Measurements from ENCODE around the gene PANK4.

The PANK4 gene

DNA sequence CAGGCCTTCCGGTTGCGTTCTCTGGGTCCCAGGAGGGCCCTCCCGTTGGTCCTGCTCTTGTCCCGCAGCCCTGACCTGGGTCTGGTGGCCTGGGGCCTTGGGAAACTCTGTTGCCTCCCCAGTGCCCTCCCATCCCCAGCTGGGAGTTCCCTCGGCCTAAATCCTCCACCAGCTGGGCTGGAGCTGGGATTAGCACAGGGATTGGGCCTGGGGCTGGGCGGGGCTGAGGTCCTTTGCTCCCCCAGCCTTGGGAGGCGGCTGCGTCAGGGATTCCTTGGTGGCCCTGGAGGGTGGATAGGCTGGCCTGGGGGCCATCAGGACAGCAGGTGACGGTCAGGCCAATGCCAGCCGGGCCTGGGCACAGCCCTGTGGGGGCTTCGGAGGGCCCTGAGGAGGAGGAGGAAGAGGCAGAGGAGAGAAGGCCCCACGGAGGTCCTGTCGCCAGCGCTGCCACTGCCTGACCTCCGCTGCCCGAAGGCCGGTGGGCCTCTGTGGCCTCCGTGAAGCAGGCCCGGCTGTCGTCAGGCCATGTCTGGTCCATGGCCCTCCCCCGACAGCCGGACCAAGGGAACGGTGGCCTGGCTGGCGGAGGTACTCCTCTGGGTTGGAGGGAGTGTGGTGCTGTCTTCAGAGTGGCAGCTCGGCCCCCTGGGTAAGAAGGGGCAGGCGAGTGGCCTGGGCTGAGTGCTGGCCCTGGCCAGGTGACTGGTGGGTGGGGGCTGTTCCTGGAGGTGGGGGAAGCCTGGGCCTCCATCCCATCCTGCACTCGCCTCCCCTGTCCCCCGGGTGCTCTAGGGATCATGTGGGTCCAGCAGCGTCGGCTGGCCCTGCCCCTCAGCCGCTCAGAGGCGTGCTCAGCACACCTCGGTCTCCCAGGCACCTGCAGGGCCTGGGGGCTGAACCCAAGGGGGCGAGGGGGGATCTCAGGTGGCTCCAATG, 50.1 kb downstream of the PANK4 start, which contains the start of gene PLCH2:
TSS of gene PLCH2 (plus strand) at position 229 of the 939 bp plus-strand sequence. CDS start at position 529, 300 bp downstream.
- DNase-seq (ENCODE audit: low spot score), result no peak

DNA sequence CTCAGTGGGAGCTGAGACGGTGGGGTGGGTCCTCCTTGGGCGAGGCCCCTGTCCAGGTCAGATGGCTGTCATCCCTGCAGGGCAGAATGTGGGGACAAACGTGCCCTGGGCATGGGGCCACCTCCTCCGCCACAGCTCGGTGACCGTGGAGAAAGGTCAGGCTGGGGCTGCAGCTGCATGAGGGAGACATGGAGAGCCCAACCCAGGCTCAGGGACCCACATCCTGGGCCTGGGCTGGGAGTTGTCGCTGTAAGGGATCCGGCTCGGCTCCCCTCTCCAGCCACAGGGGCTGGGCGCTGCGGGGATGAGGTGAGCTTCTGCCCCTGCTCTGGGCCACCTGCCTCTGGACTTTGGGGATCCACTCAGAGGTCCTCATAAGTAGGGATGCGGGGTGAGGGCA, 50.8 kb downstream of the PANK4 start:
- no peak for DNase-seq (ENCODE audit: low spot score)

DNA sequence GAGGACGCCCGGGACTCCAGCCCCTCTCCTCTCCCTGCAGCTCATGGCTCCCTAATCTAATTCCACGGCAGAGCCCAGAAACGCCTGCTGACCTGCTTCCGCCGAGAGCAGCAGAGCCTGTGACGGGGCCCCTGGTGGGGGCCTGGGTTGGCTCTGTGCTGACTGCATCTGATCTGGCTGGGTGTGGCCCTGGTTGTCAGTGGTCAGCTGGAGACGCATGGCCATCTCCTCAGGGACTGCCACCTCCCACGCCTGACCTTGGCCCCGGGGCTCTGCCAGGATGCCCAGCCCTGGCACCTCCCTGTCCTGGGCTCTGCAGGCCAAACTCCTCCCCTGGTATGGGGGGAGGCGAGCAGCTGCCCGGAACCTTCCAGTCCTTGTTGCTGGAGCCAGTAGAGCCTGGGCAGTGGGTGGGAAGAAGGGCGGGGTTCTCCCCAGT, 51.4 kb downstream of the PANK4 start:
- no peak for DNase-seq (ENCODE audit: low spot score)

DNA sequence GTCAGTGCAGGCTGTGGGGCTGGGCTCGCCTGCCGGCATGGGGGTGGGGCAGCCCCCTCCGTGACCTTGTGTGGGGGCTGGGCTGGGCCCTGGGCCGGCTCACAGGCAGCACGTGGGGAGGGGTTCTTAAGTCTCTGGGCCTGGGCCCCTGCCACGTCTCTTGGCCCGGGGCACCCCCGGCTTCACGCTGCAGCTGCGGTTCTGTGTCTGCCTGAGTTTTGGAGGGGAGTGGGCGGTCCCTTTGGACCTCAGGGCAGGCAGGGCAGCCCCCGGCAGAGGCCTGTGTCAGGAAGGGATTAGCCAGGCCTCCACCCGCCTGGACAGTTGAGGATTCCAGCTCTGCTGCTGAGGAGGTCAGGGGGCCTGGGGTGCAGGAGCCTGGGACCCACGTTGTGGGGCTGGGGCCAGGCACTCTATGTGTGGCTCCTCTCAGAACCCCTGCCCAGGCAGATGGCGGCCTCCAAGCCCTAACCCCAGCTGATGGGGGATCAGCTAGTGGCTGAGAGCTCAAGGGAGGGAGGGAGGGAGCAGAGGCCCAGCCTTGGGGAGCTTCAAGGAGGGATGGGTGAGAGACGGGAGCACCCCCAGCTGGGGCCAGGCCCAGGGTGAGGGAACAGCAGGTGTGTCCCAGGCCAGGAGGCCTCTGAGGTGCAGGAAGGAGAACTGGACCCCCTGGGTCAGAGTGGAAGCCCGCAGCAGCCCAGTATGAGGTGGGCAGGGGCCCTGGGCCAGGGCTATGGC, 52.1 kb downstream of the PANK4 start:
- no peak for DNase-seq (ENCODE audit: low spot score)

DNA sequence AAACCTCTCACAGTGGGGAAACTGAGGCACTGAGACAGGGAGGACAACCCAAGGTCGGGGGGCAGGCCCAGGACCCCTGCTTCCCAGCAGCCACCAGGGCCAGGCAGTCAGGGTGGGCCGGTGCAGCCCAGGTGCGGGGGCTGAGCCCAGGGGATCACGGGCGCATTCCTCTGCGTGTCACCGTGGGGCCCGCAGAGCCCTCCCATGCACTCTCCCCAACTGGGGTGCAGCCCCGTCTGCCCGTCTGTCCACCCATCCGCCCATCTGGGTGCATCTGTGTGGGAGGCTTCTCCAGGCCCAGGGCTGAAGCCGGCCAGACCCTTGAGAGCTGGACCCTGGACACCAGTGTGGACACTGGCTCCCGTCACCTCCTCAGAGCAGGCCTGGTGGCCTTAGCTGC, 53.2 kb downstream of the PANK4 start:
- no peak for DNase-seq (ENCODE audit: low spot score)

DNA sequence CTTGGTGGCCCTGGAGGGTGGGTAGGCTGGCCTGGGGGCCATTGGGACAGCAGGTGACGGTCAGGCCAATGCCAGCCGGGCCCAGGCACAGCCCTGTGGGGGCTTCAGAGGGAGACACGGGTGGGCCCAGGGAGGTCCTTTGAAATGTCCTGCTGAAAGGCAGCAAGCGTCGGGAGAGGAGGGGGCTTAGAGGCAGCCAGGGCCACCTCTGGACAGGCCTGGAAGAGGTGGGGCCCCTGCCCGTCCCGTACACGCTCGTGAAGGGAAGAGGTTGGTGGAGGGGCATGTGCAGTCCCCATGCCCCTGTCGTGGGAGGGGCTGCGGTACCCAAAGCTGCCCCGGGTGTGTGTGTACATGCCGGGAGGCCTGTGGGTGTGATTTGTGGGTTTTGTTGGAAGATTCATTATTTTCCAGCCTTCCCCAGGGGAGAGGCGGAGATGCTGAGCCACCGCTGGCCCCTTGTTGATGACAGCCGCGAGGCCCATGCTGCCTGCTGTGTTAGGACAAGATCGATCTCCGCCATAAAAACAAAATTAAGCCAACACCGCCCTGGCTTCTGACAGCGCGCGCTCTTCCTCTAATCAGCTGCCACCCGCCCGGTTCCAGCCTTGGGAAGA, 53.7 kb downstream of the PANK4 start:
- DNase-seq (ENCODE audit: low spot score), result no peak

DNA sequence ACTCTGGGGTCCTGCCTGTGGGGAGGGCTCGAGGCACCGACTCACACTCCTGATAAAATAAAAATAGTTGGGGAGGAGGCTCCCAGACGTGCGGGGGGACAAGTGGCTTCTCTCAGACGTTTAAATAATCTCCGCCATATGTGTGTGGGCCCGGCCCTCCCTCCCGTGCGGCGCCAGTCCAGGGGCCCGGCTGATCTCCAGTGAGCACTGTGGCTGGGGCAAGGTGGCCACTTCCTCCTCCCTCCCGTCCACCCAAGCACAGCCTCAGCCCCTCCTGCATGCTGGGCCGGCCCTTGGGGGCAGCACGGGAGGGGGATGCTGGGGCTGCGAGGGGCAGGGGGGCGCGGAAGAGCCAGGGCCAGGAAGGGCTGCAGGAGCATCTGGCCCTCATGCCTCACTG, 54.3 kb downstream of the PANK4 start:
- DNase-seq (ENCODE audit: low spot score), result no peak

DNA sequence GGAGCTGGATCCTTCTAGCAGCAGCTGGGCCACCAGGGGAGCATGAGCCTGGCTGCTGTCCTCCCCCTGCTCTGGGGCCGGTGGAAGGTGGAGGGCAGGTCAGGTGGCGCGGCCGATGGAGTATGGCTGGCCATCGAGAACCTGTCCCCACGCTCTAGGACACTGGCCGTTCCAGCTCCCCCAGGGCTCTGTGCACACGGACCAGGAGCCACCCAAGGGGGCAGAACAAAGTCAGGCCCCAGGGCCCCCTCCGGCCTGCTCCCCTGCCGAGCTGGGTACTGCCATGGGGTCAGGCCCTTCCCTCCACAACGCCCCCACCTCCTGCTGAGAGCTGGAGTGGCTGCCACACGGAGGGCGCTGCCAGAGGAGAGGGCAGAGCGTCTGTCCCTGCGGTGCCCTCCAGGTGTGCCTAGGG, 54.8 kb downstream of the PANK4 start:
- no peak for DNase-seq (ENCODE audit: low spot score)

DNA sequence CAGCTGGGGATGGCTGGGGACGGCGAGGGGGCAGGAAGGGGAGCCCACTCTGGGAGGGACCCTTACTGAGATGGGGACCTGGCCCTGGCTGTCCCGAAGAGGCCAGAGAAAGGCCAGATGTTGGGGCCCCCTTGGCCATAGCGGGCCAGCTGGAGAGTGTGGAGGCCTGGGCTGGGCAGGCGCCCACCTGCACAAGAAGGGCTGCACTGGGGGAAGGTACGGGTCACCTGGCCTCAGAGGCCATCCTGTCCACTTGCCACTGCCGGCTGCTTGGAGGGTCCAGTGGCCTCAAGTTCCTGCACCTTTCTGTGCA, 55.3 kb downstream of the PANK4 start:
- no peak for DNase-seq (ENCODE audit: low spot score)

DNA sequence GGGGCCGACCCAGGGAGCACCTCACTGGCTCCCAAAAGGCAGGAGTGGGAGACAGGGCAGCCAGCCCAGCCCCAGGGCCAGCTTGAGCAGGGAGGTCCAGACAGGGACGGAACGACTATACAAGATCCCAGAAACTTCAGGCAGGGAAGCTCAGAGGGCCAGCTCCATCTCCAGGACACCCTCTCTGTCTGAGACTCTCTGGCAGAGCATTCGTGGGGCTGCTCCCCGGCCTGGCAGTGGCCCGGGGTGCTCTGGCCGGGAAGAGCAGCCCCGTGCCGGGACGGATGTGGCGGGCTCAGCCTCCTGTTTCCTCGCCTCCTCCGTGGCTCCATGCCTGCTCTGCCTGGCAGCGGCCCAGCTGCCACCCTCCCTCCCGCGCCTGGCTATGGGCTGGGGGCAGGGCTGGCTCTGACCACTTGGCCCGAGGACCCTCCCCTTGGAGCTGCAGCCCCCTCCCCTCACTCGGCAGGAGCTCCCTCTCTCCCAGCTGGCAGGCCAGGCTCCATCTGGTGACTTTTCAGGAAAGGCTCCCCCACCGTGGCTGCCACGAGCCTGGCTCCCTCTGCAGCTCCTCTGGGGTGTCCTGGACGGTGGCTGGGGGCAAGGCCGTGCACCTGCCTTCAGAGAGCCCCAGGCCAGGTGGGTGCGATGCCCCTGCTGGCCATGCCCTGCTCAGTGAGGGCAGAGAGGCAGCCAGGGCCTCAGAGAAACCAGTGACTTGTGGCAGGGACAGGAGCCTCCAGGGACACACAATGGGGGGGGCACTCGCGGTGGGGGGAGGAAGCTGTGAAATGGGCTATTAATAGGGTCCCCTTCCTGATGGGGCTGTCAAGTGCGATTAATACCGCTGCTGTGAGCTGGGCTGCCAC, 55.9 kb downstream of the PANK4 start:
- no peak for DNase-seq (ENCODE audit: low spot score)

DNA sequence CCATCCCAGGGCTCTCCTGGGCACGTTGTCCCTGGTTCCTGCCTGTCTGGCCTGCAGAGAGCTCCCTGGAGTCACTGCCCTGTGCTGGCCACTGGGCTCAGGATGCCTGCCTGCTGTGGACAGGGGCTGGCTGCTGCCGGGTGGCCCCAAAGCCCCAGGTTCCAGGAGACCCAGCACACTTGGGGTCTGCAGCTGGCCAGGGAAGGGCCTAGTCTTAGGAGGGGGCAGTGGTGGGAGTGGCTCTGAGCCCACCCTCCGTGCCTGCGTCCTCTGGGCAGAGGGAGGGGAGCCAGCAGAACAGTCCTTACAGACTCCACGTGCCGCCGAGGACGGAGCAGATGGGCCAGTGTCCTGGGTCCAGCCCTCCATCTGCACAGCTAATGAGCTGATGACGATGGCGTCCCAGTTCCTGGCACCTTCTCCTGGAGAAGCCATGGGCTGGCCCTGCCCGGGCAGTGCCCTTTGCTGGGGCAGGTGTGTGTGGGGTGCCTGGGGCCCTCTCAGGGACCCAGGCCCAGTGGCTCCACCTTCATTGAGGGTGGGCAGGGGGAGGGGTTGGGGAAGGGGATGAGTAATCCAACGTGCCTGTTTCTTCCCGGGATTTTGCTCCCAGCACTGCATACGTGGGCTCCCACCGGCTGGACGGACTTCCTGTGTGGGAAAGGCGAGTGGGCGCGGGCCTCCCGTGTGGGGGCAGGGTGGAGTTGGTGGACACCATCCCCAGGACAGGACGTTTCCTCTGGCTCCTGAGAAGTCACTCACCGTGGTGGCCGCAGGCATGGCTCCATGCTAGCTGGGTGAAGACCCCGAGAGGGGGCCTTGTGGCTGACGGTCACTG, 57.1 kb downstream of the PANK4 start:
- DNase-seq (ENCODE audit: low spot score), result peak; percentile 89

DNA sequence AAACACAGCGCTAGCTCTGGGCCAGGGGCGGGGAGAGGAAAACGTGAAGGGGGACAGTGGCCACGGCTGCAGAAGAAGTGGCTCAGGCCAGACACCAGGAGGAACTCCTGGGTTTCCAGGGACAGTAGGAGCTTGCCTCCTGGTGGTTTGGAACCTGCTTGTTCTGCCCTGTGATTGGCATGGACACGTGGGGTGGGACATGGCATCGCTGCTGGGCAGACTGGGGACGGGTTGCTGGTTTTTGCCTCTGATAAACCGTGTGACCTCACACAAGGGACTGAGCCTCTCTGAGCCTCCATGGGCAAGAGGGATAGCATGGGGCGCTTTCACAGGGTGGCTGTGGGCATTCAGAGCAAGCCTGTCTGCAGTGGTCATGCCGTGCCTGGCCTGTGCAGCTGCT, 57.9 kb downstream of the PANK4 start:
- DNase-seq (ENCODE audit: low spot score), result no peak

DNA sequence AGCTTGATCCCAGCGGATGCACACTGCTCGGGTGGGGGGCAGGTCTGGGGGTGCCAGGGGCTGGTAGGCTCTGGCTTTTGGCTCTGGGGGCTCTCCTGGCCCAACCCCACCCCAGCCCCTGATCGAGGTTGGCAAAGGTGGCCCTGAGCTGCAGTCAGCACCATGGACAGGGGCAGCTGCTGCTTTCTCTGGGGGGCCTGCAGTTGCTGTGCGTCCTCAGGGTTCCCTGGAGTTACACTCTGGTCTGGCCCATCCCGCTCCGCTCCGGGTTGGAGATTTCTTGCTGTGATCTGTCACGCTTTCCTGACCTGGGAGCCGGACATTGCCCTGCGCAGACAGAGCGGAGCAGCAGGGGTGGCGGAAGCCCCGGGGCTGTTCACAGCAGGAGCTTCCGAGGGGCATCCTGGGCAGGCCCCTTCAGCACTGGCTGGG, 58.3 kb downstream of the PANK4 start:
- DNase-seq (ENCODE audit: low spot score), result no peak

DNA sequence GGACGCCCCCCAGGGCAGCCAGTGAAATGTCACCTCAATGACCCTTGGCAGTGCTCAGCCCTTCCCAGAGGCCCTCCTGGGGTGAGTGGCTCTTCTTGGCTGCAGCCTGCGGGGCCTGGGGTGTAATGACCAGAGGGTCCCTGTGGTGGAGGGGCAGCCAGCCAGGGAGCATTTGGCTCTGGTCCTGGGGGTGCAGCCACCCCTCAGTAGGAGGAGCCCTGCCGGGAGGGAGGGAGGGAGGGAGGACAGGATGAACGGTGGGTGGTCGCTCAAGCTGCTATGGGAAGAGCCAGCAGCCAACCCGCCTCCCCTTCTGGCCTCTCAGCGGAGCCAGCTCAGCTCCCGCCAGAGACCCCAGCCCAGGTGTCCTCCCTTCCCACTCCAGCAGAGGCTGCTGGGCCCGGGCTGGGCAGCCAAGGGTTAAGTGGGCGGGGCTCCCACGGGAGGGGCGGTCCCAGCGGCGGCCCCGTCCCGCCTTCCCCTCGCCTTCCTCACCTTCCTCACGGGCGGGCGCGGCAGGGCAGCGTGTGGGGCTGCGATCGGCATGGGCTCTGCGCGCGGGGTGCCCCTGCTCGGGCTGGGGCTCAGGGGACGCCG, 59.3 kb downstream of the PANK4 start:
- peak; percentile 54 for DNase-seq (ENCODE audit: low spot score)

DNA sequence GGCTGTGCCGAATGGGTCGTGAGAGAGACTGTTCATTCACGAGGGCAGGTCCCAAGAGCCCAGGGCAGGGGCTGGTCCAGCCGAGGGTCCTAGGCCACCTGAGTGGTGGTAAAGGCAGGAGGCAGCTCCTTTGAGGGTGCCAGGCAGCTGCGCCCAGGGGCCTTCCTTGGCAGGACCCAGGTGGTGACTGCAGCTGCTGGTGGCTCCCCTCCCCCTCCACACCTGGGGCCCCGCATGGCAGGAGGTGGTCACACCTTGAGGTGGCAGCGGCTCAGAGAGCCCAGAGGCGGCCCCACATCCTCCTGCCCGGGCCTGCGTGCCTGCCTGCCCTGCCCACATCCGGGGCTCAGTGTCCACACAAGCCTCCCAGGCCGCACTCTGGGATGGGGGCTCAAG, 60.1 kb downstream of the PANK4 start:
- no peak for DNase-seq (ENCODE audit: low spot score)

DNA sequence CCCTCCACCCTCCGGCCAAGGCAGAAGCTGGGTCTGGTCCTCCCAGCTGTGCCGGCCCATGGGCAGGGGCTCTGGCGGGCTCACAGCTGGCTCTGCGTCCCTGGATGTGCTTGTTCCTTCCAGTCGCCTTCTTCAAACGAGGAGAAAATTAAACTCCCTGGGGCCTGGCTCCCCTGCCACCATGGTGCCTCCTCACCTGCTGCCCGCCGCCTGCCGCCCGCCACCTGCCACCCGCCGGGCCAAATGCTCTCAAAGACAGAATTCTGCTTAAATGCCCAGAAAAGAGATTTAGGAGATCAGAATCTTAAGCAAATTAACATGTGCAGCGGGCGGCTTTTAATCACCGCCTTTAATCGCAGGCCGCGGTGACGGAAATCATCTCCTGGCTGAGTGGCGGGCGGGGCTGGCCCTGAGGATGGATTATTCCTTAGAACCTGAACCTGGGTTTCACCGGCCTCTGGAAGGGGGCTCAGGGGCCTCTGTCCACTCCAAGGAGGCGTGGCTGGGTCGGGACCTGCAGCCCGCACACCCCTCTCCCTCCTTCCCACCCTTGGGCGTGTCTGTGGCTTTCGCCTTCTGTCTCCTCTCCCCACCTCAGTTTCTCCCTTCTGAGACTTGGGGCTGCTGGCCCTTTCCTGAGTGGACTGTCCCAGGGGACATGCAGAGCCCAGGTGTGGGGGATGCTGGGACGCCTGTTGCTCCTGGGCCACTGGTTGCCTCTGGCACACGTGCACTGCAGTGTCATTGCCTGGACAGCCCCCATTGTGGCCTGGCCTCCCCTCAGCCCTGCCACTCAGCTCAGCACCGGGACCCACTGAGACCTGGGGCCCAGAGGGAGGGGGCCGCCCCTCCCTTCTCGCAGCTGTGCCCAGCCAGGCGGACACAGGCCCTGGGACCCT, 60.8 kb downstream of the PANK4 start:
- no peak for DNase-seq (ENCODE audit: low spot score)

DNA sequence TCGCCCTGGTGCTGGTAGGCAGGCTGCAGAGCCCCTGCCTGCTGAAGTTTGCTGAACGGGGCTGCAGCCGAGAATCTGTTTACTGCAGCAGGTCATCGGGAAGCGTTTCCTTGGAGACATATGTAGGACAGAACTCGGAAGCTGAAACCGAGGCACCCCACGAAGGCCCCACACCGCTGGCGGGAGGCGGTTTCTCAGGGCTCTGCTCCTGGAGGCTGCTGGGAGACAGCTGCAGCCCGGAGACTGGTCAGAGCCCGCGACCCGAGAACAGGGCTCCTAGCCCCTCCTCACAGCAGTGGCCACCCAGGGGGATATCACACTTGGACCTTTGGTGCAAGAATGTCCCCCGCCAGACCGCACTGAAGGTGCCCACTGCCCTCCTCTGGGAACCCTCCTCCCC, 63.0 kb downstream of the PANK4 start:
- DNase-seq (ENCODE audit: low spot score), result no peak

DNA sequence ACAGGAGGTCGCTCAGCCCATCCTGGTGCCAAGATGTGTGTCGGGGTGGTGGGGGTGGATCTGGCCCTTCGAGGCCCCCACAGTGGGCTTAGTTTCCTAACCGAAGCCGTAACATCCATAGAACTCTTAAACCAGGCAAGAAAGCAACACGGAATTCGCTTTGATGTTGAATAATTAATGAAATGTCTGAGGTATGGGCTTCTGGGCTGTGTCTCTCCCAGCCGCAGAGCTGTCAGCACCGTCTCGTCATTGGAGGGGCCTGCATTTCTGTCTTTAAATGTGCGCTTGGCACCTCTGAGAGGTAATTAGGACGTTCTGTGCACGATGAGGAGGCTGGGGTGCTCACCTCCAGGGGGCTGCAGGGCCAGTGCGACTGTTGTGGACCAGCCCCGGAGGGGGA, 63.6 kb downstream of the PANK4 start:
- DNase-seq (ENCODE audit: low spot score), result no peak

DNA sequence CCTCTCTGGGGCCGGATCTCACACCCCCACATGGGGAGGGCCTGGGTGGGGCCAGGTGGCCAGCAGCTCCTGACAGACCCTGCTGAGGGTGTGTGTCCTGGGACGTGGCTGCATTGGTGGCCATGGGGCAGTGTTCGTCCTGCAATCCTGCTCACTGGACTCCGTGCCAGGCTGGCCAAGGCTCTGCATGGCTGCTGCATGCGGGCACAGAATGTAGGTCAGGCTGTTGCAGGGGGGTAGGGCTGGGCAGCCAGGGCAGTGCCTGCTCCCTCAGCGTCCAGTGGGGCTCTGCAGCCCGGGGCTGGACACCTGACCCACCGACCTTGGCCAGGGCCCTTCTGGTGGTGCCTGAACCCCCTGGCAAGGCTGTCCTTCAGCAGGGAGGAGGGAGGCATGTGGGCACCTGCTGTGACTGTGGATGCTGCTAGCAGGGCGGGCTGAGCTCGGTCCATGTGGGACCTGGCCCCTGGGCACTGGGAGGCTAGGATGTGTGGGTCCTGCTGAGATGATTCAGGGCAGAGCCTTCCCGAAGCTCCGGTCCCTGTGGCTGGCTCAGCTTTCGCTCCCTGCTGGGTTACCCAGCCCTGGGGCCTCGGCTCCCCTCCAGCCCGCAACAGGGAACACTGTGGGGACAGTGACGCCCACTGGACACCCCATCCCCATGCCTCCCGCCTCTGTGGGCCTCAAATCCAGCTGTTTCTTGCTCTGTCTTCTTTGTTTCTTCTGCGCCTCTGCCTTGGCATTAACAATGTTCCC, 65.2 kb downstream of the PANK4 start:
- DNase-seq (ENCODE audit: low spot score), result peak; percentile 84

All from cerebellar cortex (tissue), 1 donor.